T-helper 22 cell (primary cell): ENCODE measurements around the gene TBKBP1.

Experiments
- DNase-seq: peaks from one replicate; pipeline ENCODE4 v3.0.0-alpha.2; 2020; ENCODE audit warnings: low read depth

Gene TBKBP1

DNA sequence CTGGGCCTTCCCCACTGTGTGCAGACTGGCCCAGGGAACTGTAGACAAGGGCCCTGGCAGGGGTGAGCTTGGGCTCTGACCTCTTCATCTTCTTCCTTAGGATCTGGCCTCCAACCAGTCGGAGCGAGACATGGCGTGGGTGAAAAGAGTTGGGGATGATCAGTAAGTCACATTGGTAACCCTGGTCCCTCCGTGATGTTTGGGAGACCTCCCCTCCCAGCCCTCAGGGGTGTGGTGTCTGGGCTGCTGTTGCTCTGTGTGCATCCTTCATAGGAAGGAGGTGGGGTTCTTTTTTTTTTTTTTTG lies 5.5 kb downstream of the TBKBP1 start:
- DNase-seq, result no peak

DNA sequence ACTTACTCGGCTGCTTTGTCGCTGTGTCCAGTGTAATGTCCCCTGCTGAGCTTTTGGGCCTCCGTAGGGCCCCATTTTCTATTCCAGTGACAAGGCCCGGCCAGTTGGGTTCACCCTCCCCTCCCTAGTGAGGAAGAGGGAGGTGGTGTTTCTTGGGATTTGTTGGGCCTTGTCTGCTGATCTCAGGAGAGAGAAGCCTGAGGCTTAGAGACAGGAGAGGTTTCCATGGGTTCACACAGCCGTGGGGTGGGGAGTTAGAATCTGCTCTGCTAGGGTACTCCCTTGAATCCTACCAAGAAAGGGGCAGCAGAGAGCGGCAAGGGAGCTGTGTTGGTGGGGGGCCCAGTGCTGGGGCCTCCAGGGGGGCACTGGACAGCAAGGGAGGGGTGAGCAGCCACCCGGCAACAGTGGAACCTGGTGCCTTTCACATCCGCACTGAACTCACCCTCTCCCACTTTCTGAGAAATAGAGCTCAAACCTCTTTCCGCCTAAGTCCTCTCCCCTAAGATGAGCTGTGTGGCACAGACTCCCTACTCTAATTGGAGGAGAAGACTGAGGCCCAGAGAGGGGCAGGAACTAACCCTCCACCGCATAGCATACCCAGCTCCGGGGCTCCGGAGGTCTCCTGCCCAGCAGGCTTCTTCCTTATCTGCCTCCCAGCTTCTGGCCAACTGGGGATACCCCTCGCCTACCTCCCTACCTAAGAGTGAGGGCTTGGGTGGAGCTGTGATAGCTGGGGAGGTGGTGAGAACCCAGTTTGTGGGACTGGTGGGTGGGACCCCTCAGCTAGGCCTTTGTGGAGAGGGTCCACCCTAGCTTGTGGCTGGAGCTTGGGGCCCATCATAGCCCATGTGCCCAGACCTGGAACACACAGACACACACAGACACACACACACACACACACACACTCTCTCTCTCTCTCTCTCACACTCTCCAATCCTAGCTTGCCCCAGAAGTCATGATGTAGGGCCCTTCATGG lies 6.8 kb downstream of the TBKBP1 start:
- no peak for DNase-seq

DNA sequence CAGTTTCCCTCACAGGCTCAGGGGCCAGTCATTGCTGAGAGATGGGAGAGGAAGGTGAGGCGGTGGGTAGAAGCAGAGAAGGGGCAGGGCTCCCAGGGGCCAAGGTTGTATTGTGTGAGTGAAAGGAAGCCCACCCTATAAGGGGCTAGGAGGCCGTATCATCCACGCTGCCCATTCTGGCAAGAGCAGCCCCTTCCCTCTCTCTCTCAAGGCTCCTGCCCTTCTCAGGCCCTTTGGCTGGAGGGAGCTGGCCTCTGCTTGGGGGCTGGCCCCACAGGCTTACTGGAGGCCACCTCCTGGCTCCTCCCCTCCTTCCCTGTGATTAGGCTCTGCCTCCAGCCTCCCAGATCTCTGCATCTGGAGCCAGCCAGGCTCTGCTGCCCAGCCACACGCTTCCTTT lies 7.6 kb downstream of the TBKBP1 start:
- no peak for DNase-seq

DNA sequence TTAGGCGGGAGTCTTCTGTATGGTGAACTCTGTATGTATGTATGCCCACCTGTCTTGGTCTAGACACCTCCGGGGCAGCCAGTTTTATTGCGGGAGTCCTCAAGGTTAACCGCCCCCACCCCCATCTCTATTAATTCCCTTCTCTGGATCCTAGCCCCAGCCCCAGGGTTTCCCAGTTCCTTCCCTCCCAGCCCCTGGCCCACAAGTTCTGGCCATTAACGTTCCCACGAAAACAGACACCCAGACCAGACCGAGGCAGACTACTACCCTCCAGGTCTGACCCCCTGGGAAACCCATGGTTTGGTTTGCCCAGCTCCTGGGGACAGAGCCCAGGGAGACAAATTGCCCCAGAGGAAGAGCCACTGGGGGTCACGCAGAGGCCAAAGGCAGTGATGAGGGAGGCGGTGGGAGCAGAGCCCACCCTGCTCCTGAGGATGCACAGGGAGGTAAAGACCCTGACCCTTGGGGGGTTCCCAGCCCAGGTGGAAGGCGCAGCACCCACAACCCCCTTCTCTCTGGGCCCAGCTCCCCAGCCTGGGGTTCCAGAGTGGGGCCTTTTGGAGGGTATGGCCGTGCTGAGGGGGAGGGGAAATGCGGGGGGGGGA lies 8.5 kb downstream of the TBKBP1 start:
- no peak for DNase-seq

DNA sequence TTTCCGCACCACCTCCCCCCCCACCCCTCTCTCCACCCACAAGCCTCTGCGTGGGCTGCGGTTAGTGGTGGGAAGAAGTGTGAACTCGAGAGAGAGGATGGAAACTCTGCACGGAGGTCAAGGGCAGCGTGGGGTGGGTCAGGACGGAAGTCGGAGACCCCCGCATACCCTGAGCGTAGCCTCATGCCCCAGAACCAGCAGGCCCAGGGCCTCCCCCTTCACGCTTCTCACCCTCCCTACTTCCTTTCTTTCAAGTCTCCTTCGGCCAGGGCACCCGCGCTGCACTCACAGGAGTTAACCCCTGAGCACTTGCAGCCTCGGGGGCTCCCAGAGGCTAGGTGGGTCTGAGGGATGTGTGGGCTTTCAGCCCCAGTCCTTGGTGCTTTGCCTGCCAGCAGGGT lies 9.2 kb downstream of the TBKBP1 start:
- no peak for DNase-seq

DNA sequence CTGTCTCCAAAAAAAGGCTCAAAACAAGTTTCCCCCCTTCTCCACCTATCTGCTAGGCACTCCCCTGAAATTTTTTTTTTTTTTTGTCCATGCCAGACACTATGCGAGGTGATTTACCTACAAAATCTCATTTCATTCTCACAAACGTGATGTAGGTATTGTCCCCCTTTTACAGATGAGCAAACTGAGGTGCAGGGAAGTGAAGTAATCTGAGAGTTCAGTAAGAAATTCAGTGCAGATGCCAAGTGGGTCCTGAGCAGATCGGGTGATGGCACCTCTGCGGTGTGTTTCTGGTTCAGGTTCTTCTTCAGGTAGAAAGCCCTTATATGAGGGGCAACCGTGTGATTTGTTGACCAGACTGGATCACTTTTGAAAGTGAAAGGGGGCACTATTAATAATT lies 9.7 kb downstream of the TBKBP1 start:
- no peak for DNase-seq

DNA sequence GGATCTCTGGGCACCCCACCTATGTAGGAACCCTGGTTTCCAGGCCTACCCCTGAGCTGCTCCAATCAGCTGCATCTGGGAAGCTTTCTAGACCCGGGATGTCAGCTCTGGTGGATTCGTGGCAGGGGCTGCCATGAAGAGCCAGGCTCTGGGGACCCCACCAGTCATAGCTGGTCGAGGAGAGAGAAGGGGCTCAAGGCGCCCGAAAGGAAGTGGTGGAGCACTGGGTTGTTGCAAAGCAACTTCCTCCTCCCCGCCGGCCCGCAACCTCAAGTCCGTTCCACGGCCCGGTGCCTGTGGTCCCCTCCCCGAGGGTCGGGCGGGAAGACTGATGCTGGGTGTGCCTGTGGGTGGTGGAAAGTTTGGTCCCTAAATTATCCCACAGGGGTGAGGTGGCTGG lies 10.2 kb downstream of the TBKBP1 start:
- DNase-seq, result no peak

DNA sequence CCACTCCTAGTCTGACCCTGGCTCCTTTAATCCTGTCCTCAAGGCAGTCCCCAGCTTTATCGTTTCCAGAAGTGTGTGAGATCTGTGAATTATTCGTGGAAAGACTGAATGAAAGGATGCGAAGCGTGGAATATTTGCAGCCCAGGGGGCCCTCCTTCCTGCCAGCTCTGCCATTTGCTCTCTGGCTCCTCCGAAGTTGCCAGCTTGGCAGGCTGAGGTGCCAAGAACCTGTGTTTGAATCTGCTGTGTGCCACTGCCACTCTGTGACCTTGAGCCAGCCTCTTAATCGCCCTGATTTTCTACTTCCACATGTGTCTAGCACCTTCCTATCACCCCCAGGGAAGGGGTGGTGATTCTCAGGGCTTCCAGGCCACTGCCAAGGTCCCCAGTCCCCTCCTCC lies 10.8 kb downstream of the TBKBP1 start:
- no peak for DNase-seq

DNA sequence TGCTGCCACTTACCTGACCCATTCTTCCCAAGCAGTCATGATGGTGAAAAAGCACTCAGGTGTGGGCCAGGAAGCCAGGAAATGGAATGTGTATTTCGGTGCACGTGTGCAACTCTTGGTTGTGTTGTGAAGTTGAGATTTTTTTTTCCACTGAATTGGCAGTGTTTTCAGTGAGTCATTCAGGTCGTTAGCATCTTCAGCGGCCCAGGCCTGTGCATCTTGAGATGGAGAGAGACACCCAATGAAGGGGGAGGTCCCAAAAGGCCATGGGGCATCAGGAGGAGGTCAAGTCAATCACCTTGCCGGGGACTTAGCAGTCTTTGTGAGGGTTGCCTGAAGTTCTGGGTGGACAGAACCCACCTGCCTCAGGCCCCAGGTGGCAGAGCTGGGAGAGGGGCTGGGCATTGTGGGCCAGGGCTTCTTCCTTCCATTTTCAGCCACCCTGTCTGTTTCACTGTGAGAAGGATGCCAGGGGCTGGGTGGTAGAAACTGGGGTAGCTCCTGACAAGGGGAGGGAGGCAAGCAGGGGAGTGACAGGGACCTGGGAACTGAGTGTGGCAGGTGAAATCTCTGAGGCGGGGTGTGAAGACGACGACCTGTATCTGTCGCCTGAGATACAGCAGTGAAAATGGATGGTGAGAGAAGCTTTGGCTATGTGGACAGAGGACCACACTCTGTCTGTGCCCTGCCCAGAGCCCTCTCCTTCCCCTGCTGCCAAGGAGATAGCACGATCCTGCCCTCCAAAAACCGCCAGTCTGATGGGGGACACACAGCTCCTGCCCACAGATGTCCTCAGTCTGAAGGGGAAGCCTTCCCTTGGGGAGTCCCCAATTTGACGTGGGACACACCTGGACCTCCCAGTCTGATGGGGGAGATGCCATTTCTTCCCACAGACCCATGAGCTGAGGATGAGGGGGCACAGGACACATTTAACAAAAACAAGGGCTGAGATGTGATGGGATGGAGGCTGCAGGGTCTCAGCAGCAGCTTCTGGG lies 11.9 kb downstream of the TBKBP1 start:
- no peak for DNase-seq

DNA sequence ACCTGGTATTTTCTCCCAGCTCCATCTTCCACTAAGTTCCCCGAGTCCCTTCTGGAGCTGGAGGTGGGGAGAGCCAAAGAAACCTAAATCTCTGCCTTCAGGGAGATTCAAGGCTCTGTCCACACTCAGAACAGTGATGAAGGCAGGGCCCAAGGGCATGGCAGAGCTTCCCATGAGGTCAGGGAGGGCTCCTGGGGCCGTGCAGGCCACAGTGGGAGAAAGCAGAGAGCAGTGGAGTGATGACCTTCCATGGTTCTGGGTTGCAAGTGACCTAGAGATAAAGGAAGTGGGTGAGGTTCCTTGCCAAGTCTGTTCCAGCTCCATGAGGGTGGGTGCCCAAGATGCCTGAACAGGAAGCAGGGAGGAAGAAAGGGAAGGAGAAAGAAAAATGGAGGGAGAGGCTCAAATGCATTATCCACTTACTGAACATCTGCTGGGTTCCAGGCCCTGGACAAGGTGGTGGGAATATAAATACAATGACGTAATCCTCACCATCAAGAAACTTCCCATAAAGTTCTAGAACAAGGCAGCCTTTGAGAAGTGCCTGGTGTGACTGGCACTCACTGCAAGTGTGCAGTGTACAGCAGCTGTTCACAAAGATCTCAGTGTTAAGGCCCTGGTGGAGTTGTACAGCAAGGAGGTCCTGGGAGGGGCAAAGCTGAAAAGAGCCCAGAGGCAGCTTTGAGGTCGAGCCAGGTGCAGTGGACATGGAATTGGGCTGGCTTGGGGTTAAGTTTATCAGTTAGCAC lies 13.3 kb downstream of the TBKBP1 start:
- no peak for DNase-seq

DNA sequence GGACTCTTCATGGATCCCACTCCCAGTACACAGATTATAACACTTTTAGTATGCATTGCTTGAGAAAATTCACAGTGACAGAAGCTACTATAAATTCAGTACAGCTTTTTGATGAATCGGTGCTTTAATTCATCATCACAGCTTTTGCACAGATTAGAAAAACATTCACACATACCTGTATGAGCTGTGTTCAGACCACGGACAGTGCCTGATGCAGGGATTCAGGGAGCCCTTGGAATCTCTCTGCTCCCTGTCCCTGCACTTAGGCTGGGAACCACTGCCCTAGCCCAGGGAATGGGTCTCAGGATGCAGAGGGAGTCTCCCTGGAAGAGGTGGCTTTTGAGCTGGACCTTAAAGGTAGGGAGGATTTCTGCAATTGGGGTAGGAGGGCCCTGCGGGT lies 13.9 kb downstream of the TBKBP1 start:
- DNase-seq, result no peak

DNA sequence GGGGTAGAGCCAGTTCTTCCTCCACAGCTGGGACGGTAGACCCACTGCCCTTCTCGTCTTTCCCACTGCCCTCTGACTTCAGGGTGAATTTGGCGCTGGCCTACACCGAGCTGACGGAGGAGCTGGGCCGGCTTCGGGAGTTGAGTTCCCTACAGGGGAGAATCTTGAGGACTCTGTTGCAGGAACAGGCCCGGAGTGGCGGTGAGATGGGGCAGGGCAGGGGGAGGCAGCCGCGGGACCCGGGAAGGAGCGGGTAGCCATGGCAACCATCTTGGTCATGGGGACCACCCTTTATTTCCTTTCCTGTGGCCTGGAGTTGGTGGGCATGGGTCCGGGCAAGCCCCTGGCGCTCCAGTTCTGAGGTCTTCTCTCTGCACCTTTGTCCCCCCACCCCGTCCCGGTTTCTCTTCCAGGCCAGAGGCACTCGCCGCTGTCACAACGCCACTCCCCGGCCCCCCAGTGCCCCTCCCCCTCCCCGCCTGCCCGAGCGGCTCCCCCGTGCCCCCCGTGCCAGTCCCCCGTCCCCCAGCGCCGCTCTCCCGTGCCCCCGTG lies 14.4 kb downstream of the TBKBP1 start:
- no peak for DNase-seq

DNA sequence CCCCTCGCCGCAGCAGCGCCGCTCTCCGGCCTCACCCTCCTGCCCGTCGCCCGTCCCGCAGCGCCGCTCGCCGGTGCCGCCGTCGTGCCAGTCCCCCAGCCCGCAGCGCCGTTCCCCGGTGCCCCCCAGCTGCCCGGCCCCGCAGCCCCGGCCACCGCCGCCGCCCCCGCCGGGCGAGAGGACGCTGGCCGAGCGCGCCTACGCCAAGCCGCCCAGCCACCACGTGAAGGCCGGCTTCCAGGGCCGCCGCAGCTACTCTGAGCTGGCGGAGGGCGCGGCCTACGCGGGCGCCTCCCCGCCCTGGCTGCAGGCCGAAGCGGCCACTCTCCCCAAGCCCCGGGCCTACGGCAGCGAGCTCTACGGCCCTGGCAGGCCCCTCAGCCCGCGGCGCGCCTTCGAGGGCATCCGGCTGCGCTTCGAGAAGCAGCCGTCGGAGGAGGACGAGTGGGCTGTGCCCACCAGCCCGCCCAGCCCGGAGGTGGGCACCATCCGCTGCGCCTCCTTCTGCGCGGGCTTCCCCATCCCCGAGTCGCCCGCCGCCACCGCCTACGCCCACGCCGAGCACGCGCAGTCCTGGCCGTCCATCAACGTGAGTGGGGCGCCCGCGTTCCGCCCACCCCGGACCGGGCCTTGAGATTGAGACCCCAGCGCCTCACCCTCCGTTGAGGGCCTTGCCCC lies 15.0 kb downstream of the TBKBP1 start:
- no peak for DNase-seq

DNA sequence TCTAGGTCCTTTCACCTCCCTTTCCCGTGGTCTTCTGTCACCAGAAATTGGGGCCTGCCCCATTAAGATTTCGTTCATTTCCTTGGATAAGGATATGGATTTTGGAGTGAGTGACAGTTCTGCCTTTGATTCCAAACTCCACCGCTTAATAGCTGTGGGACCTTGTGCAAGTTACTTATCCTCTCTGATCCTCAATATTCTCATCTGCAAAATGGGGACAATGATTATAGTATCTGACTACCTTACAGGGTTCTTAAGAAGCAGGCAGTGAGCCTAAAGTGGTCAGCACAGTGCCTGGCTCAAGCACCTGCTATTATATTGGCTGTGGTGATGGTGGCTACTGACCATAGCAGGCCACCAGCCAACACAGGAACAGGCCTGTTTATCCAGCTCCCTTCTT lies 15.6 kb downstream of the TBKBP1 start:
- DNase-seq, result no peak

DNA sequence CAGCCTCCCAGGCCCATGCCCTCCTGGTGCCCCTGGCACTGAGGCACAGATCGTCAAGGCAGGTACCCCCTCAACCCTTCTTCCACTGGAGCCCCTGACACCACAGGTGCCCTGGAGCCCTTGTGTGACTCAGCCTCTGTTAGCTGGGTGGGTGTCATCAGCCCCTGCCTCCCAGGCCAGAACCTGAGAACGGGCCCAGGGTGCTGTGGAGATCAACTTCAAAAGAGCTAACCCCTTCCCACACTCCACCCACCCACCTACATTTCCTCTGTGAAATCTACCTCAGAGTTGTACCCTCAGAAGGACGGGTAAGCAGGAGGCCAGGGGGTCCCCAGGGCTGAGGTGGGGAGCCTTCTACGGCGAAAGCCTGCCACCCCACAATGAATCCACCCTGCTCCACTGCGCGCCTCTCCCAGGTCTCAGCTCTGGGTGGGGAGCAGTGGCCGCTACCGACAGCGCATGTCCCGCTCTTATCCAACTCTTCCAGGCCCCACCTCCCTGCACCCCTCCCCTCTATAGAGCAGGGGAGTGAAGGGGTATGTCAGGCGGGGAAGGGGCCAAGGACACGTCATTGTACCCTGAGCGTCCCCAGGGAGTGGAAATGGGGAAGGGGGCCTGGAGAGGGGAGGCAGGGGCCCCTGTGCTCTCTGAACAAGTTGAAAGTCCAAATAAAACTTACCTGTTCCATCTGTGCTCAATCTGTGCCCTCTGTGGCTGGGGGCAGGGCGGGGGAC lies 17.6 kb downstream of the TBKBP1 start:
- DNase-seq, result no peak

DNA sequence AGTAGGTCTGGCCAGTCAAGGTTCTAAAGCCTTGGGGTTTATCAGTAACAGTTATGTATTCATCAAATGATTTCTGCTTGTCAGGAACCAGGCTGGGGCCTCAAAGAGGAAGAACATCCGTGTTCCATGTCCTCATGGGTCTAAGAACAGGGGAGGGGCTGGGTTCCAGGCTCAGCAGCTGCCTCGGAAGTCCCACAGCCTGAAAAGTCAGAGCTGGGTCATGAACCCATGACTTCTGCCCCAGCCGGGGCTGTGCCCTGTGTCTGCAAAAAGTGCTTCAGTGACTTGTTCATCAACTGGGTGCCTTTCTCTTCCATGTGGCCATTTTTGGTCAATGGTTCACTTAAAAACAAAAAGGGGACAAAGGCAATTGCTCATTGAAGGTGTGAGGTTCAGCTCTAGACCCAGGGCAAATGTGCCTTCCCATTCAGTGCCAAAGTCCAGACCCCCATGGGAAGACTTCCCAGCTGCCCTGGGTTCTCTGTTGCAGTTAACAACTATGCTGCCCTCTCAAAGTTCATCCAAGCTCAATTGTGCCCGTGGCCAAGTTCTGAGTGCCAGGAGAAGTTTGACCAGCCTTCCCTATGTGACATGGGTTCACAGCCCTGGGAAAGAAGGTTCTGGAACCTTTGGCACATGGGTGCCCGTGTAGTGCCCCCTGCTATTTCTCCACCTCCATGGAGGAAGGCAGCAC lies 18.5 kb downstream of the TBKBP1 start:
- DNase-seq, result no peak

DNA sequence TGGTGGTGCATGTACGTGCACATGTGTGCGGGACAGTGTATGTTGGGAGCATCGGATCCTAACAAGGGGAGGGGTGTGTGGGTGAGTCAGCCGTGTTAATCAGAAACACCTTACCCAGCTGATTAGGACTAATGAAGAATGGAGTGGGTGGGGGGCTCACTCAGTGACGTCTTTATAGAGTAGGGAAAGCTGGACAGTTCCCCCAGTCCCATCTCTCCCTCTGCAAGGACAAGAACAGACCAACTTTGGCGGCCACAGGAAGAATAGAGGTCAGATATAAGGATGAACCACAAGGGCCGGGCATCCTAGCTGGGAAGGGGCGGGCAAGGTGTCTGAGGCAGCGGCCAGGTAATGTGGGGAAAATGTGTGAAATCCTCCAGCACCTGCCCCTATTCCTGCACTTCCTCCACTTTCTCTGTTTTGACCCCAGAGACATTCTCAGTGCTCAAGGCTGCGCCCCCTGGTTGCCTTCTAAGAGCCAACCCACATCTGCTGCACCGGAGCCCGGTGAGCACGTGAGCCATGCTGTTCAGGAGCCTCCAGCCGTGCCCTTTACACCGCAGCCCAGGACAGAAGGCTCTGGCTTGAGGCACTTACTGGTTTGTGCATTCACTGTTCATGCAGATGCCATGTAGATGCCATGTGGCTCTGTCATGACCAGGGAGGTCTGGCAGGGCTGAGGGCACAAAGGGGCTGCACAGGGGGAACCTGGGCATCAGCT lies 20.2 kb downstream of the TBKBP1 start:
- no peak for DNase-seq

DNA sequence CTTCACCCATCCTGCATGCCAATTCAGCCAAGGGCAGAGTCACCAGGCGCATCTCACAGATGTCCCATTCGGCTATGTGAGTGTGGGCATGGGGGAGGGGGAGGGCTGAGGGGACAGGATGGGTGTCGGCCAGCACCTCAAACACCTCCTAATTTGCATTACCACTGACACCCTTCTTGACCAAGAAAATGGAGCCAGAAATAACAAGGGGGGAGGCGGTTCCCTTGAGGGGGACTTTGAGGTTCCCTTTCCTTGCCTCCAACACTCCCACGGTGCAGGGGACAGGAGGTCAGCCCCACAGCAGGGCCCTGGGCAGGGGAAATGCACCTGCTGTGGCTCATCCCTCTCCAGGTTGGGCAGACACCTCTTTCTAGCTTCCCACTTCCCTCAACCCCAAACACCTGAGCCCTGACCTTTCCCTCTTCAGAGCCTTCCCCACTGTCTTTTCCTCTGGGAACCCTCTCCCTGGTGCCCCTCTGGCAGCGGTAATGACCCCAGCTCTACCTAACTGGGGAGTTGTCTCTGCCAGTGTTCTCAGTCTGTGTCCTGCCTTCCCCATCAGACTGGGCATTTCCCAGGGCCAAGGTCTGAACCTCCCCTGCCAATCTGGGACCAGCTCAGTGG lies 20.9 kb downstream of the TBKBP1 start:
- no peak for DNase-seq
